HG02943 (cell line): ENCODE measurements around the gene DAPK1.
"Not testable (repeated sequence)": the region's sequence is repeated elsewhere in the genome, so short reads cannot be mapped to it uniquely, and the experiment has no call there.

ENCODE experiments used
- ATAC-seq: cut with Tn5 transposase; IDR thresholded peaks from one replicate; pipeline ENCODE4 v1.9.1; 2021; ENCODE audit warnings: mild to moderate bottlenecking, low read depth, moderate library complexity; ENCODE audit not compliant: unreplicated experiment

The DAPK1 gene

DNA sequence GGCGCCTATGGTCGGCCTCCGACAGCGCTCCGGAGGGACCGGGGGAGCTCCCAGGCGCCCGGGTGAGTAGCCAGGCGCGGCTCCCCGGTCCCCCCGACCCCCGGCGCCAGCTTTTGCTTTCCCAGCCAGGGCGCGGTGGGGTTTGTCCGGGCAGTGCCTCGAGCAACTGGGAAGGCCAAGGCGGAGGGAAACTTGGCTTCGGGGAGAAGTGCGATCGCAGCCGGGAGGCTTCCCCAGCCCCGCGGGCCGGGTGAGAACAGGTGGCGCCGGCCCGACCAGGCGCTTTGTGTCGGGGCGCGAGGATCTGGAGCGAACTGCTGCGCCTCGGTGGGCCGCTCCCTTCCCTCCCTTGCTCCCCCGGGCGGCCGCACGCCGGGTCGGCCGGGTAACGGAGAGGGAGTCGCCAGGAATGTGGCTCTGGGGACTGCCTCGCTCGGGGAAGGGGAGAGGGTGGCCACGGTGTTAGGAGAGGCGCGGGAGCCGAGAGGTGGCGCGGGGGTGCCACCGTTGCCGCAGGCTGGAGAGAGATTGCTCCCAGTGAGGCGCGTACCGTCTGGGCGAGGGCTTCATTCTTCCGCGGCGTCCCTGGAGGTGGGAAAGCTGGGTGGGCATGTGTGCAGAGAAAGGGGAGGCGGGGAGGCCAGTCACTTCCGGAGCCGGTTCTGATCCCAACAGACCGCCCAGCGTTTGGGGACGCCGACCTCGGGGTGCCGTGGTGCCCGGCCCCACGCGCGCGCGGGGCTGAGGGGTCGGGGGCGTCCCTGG, 561 bp downstream of the DAPK1 start:
- peak; percentile 12 for ATAC-seq

GRCh38 chr9:87498811-87499360, 1.2 kb downstream of the DAPK1 start:
- no peak for ATAC-seq

GRCh38 chr9:87499424-87500017, 1.9 kb downstream of the DAPK1 start:
- ATAC-seq = peak; percentile 63

DNA sequence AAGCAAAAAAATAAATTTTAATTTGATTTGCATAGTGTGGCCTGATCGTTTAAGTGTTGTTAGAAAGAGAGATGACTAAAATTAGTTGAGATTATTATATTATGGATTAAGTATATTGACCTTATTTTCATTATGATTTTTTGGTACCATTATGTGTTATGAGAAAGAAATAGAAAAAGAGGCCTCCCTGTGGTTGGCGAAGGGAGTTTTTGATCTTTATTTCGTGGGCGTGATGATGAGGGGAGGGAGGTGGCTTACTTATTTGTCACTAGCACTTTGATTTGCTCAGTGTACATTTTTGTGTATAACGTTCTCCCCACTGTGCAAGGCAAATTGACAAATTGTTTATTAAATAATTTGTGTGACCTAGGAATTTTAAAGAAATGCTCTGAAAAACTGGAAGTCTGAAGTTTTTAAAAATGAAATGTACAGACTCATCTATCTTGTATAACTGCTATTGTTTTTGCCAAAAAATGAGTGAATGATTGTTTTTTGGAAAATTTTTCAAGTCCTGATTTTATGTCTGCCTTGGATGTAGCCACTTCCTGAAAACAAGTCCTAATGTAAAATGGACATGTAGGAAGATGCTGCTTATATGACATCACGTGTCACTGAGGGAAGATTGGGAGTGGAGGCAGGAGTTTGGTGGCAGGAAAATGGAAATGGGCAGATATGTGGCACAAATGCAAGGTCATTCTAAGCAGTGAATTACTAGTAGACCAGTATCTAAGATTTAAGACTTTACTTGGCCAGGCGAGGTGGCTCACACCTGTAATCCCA, 3.0 kb downstream of the DAPK1 start:
- no peak for ATAC-seq

DNA sequence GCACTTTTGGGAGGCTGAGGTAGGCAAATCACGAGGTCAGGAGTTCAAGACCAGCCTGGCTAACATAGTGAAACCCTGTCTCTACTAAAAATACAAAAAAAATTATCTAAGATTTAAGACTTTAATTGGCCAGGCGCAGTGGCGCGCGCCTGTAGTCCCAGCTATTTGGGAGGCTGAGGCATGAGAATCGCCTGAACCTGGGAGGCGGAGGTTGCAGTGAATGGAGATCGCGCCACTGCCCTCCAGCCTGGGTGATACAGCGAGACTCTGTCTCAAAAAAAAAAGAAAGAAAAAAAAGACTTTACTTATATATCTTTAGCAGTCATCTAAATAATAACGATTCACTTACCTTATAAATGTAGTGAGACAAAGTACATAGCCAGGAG, 3.6 kb downstream of the DAPK1 start:
- ATAC-seq = not testable (repeated sequence)

DNA sequence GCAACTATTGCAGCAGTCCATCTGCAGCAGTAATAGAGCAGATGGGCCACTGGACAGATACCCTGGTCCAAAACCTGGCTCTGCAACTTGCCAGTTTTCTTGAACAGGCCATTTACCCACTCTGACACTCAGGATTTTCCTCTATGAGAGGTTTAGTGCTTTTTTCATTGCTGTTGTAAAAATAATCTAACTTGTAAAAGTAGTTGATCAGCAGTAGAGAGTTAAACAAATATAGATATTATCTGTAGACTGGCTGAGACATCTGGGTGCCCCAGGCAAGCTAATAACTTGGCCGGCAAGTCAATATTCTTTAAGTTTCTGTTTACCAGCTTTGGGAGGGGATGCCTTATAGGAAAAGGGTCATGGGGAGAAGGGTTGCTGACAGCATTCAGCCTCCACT, 4.1 kb downstream of the DAPK1 start:
- ATAC-seq = no peak

- ATAC-seq = no peak
Observed at GRCh38 chr9:87502391-87503221, 4.9 kb downstream of the DAPK1 start.

DNA sequence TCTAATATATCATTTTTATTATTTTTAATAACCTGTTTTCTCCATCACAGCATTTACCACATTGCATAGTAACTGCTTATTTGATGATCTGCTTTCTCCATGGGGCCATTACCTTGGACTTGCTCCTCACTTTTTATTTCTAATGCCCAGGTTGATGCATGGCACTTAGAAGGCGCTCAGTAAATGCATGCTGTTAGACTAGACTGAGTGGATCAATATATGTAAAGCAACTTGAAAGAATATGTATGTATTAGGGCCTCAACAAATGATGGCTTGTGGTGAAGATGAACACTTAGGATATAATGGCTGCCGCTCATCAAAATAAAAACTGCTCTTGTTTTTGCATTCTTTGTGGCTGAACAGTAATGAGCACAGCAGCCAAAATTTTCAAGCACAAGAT, 5.8 kb downstream of the DAPK1 start:
- no peak for ATAC-seq

DNA sequence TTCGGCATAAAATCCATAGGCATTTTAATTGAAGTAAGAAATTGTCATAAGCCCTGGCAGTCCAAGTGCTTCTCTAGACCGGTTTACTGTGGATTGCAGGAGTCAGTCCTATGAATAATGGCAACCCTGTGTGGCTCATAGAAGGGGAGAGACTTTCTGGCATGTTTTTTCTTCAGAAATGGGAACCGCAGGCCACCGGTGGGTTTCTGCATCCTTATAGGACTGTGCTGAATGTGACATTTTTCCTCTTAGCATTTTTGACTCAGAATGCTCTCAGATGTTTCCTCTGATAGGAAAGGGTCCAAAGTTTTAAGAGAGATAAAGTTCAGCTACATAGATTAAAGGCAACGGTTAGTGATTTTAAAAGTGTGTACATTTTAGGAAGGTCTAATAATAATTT, 6.3 kb downstream of the DAPK1 start:
- ATAC-seq = no peak

GRCh38 chr9:87504938-87505337, 7.3 kb downstream of the DAPK1 start:
- ATAC-seq = no peak

DNA sequence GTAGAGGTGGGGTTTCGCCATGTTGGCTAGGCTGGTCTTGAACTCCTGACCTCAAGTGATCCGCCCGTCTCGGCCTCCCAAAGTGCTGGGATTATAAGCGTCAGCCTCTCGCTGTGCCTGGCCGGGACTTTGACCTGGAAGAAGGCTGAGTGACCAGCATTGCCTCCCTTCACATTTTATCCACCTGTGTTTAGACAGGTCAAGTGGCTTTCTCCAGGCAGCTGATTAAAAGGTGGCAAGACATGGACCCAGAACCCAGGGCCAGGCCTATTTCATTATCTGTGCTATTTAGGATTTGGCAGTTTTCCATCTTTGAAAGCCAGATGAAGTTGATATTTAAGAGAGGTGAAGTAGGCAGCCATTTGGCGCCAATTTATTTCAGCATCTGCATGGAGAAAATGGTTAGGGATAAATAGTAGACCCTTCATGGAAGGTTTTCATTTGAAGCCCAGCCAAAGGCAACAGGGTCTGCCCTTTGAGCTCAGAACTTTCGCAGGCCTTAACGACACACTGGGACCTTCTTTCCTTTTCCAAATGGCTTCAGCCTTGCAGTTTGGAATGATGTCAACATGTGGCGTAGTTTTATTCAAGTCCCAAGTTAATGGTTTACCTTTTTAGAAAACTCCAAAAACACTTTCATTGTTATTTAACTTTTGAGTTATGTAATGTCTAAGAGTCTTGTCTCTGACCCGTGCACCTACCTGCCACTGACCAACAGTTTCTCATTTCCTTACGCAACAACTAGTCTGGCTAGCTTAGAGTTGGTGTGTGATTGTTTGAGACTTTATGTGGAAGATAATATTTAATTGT, 8.4 kb downstream of the DAPK1 start:
- no peak for ATAC-seq

DNA sequence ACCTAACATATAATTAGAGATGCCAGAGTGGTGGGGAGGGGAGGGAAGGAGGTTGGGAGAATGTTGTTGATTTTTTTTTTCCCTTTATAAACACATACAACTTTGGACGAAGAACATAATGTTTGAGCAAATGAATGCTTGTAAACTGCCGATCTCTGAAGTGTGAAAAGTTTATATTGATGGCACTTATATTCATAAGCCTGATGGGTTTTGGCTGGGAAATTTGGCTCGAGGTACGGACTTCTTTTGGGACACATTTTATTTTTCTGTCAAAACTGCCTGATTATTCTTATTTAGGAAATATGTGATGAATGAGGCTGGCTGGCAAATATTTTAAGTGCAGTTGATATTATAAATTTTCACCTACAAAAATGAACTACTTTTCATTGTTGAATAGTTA, 9.9 kb downstream of the DAPK1 start:
- ATAC-seq = no peak

DNA sequence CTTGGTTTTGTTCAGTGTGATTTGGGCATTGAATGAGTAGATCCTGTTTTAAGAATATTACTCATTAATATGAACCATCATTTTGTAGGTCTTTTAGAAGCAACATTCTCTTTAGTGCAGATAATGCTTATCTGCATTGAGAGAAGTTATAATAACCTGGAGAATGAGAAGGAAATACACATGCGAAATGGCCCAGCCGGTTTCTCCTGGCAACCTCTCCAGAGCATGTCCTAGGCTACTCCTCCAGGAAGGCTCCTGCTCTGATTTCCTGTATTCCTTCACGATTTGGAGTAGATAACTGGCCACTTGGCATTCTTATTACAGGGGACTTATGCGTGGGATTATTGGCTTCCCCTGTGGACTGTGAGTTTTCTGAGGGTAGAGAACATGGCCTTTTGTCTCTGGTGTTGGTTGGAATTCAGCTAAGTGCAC, 12.6 kb downstream of the DAPK1 start:
- no peak for ATAC-seq

DNA sequence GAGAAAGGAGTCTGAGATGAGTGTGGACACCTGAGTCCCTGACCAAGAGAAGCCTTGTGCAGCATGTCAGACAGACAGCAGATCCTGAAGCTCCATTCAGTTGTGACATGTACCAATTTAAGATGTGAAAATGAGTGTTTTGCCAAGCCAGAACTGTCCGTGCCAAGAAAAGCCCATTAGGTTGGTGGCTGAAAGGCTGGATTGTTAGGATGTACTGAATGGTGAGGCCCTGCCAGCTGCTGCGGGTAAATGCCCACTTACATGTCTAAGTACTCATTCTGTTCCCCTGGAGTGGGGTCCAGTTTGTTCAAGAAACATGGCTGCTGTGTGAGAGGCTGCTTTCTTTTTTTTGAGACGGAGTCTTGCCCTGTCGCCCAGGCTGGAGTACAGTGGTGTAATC, 14.6 kb downstream of the DAPK1 start:
- ATAC-seq = no peak

DNA sequence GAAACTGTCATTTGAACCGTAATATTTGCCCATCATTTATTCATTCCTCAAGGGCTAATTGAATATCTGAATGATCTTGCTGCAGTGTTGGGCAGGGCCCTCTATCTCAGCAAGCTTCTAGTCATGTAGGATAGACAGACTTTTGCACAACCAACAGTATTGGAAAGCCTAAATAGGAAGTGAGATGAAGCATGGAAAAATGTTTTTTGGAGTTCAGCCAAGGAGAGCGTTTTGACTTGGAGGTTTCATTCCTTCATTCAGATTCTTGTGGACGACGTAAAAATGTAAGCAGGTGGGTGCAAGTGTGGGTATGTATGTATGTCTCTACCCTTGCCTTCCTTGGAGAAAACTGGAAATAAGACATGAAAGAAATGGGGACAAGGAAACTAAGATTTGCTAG, 15.5 kb downstream of the DAPK1 start:
- no peak for ATAC-seq

GRCh38 chr9:87513880-87514535, 16.3 kb downstream of the DAPK1 start:
- no peak for ATAC-seq

- ATAC-seq = no peak
Observed at GRCh38 chr9:87515006-87515405, 17.3 kb downstream of the DAPK1 start.

DNA sequence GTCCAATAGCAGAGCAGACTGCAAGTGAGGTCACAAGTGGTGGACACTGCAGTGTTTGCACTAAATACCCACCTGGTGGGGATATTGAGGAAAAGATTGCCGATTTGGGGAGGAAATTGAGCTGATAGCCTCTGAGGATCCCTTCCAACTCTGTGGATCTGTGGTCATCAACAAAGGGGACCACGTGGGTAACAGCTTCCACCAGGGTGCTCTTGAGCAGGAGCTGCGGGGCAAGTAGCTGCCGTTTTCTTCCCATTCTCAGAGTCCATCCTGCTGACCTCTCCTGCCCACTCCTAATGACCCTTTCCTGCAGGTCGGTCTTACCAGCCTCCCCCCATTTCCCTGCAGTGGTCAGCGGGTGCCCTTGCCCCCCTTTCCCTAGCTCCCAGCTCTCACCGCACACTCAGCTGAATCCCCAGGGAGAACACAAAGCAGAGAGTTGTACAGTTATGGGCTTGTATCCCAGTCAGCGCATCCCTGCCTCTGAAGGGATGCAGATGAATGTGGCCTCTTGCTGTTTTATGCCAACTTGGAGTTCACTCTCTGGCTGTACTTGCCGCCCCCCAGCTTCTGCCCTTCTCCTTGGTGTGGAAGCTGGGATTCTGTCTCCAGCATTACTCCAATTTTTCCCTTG, 18.0 kb downstream of the DAPK1 start:
- no peak for ATAC-seq
